GM19193 (cell line): ENCODE measurements around the gene PRICKLE2.

Experiments used
- POLR2A ChIP-seq: IDR thresholded peaks from 4 replicates; pipeline ENCODE4 v1.6.1; 2011; ENCODE audit not compliant: insufficient read depth, insufficient read length; ENCODE audit errors: extremely low read depth

The PRICKLE2 gene

GRCh38 chr3:64067506-64068346 lies 157.5 kb downstream of the PRICKLE2 start:
- TF ChIP-seq POLR2A = no peak

- TF ChIP-seq POLR2A = no peak
Observed at GRCh38 chr3:64064804-64065203, 160.5 kb downstream of the PRICKLE2 start.

- no peak for TF ChIP-seq POLR2A
Observed at GRCh38 chr3:64063983-64064438, 161.3 kb downstream of the PRICKLE2 start.

GRCh38 chr3:64063207-64063982 lies 161.9 kb downstream of the PRICKLE2 start:
- TF ChIP-seq POLR2A = no peak

- TF ChIP-seq POLR2A = no peak
Observed at GRCh38 chr3:64061628-64062027, 163.6 kb downstream of the PRICKLE2 start.

- no peak for TF ChIP-seq POLR2A
Observed at GRCh38 chr3:64059484-64060175, 165.6 kb downstream of the PRICKLE2 start.

- no peak for TF ChIP-seq POLR2A
Observed at GRCh38 chr3:64058566-64058965, 166.7 kb downstream of the PRICKLE2 start.

GRCh38 chr3:64057231-64057630 lies 168.0 kb downstream of the PRICKLE2 start:
- no peak for TF ChIP-seq POLR2A

GRCh38 chr3:64056606-64057180 lies 168.6 kb downstream of the PRICKLE2 start:
- no peak for TF ChIP-seq POLR2A

- no peak for TF ChIP-seq POLR2A
Observed at GRCh38 chr3:64055076-64055475, 170.2 kb downstream of the PRICKLE2 start.

- TF ChIP-seq POLR2A = no peak
Observed at GRCh38 chr3:64054488-64054887, 170.8 kb downstream of the PRICKLE2 start.

- no peak for TF ChIP-seq POLR2A
Observed at GRCh38 chr3:64053581-64053980, 171.7 kb downstream of the PRICKLE2 start.

GRCh38 chr3:64053117-64053516 lies 172.1 kb downstream of the PRICKLE2 start:
- TF ChIP-seq POLR2A = no peak

GRCh38 chr3:64049832-64050231 lies 175.4 kb downstream of the PRICKLE2 start:
- no peak for TF ChIP-seq POLR2A

- no peak for TF ChIP-seq POLR2A
Observed at GRCh38 chr3:64049136-64049535, 176.1 kb downstream of the PRICKLE2 start.
